Neural cell (in vitro differentiated cells): ENCODE data around the gene RPL18A. TPM values are rescaled to one million over a fixed set of nuclear protein-coding genes. Genes with fewer than 3 reads are reported as not detected.

Source experiments
- H2AFZ ChIP-seq: fragments of 200-600, 300-800 bp; sonication (generic), shearing (Covaris generic); 2 replicates; pipeline ENCODE4 v1.6.0; 2014; ENCODE audit warnings: low read depth, mild to moderate bottlenecking, antibody characterized with exemption, low read length, moderate library complexity
- H3F3A ChIP-seq: fragments of 200-600 bp; shearing (Covaris generic); 2 replicates; pipeline ENCODE4 v1.6.1; 2016; ENCODE audit warnings: mild to moderate bottlenecking, moderate library complexity, mixed read lengths, antibody characterized with exemption, low read length; ENCODE audit not compliant: insufficient read depth, poor library complexity, severe bottlenecking
- H3K27ac ChIP-seq: fragments of 200-600, 300-800 bp; sonication (generic), shearing (Covaris generic); 2 replicates; pipeline ENCODE4 v1.5.1; 2014; ENCODE audit warnings: mild to moderate bottlenecking, low read length, moderate library complexity
- H3K27me3 ChIP-seq: fragments of 300-800, 200-600 bp; sonication (generic), shearing (Covaris generic); 2 replicates; pipeline ENCODE4 v1.6.0; 2014; ENCODE audit warnings: mild to moderate bottlenecking, low read depth, low read length, moderate library complexity; ENCODE audit not compliant: insufficient read depth
- H3K36me3 ChIP-seq: fragments of 300-800, 200-600 bp; sonication (generic), shearing (Covaris generic); 2 replicates; pipeline ENCODE4 v1.5.1; 2014; ENCODE audit warnings: mild to moderate bottlenecking, antibody characterized with exemption, low read length, moderate library complexity; ENCODE audit not compliant: insufficient read depth
- H3K4me2 ChIP-seq: fragments of 300-800, 200-600 bp; sonication (generic), shearing (Covaris generic); 2 replicates; pipeline ENCODE4 v1.6.0; 2014; ENCODE audit warnings: mild to moderate bottlenecking, low read length
- H3K4me3 ChIP-seq: fragments of 300-800, 200-600 bp; sonication (generic), shearing (Covaris generic); 2 replicates; pipeline ENCODE4 v1.5.1; 2014; ENCODE audit warnings: mild to moderate bottlenecking, low read length, moderate library complexity
- H3K79me2 ChIP-seq: fragments of 200-600 bp; shearing (Covaris generic); replicated peaks from 2 replicates; pipeline ENCODE4 v1.6.0; 2014; ENCODE audit warnings: mild to moderate bottlenecking, low read length, moderate library complexity; ENCODE audit not compliant: insufficient read depth
- H3K9ac ChIP-seq: fragments of 300-800, 200-600 bp; sonication (generic), shearing (Covaris generic); 2 replicates; pipeline ENCODE4 v1.6.1; 2016; ENCODE audit warnings: mild to moderate bottlenecking, low read length, mixed read lengths
- H3K9me2 ChIP-seq: fragments of 200-600 bp; shearing (Covaris generic); 2 replicates; pipeline ENCODE4 v1.6.1; 2016; ENCODE audit warnings: mild to moderate bottlenecking, low read length, mixed read lengths; ENCODE audit not compliant: insufficient read depth
- H3K9me3 ChIP-seq: fragments of 200-600, 300-800 bp; sonication (generic), shearing (Covaris generic); 2 replicates; pipeline ENCODE4 v1.6.1; 2016; ENCODE audit warnings: mild to moderate bottlenecking, mixed run types, low read length, moderate library complexity, mixed read lengths
- H4K20me1 ChIP-seq: fragments of 200-600 bp; shearing (Covaris generic); 2 replicates; pipeline ENCODE4 v1.6.1; 2016; ENCODE audit warnings: mild to moderate bottlenecking, mixed run types; ENCODE audit not compliant: insufficient read depth
- EP300 ChIP-seq: fragments of 450-650 bp; conservative IDR thresholded peaks from 2 replicates; pipeline ENCODE4 v1.6.1; 2014; ENCODE audit warnings: antibody characterized with exemption, mild to moderate bottlenecking, moderate library complexity; ENCODE audit not compliant: poor library complexity, severe bottlenecking
- EZH2 ChIP-seq: fragments of 200-600, 300-800 bp; shearing (Covaris generic), sonication (generic); IDR thresholded peaks from 2 replicates; pipeline ENCODE4 v1.6.1; 2014; ENCODE audit warnings: antibody characterized with exemption, low read length, borderline replicate concordance, mild to moderate bottlenecking; ENCODE audit not compliant: insufficient read depth, poor library complexity, severe bottlenecking
- MXI1 ChIP-seq: fragments of 450-650 bp; conservative IDR thresholded peaks from 2 replicates; pipeline ENCODE4 v1.6.1; 2014; ENCODE audit warnings: antibody characterized with exemption, mild to moderate bottlenecking; ENCODE audit not compliant: poor library complexity, severe bottlenecking
- POLR2AphosphoS5 ChIP-seq: IDR thresholded peaks from 2 replicates; pipeline ENCODE4 v1.6.1; 2012
- RAD21 ChIP-seq: fragments of 450-650 bp; conservative IDR thresholded peaks from 2 replicates; pipeline ENCODE4 v1.6.1; 2014; ENCODE audit warnings: antibody characterized with exemption, mild to moderate bottlenecking, moderate library complexity
- SMC3 ChIP-seq: fragments of 450-650 bp; conservative IDR thresholded peaks from 2 replicates; pipeline ENCODE4 v1.6.1; 2014; ENCODE audit warnings: antibody characterized with exemption, mild to moderate bottlenecking, moderate library complexity; ENCODE audit not compliant: poor library complexity
- TAF1 ChIP-seq: IDR thresholded peaks from 2 replicates; pipeline ENCODE4 v1.6.1; 2012; ENCODE audit warnings: low read depth
- polyA plus RNA-seq: library from polyadenylated mRNA; depleted of rRNA; stranded (reverse); fragments of >200 nt; gene quantifications from 2 replicates; pipeline ENCODE4 v1.2.3, GENCODE V29; 2014
- small RNA-seq, 3 experiments: library from RNA; depleted of rRNA; stranded (forward); fragments of <200 nt; gene quantifications; one replicate each; pipeline ENCODE3, GENCODE V24; 2012
- TF ChIP-seq, protein P1 (sequence below): IDR thresholded peaks from 2 replicates; pipeline ENCODE4 v1.6.1; 2012; ENCODE audit warnings: borderline replicate concordance
- TF ChIP-seq, protein P2 (sequence below): fragments of 450-650 bp; IDR thresholded peaks from 2 replicates; pipeline ENCODE4 v1.5.1; 2014; ENCODE audit warnings: antibody characterized with exemption, mild to moderate bottlenecking, moderate library complexity; ENCODE audit not compliant: poor library complexity, severe bottlenecking

The RPL18A gene
- polyA plus RNA-seq, 1 donor from 2014 or later, result 681 TPM

DNA sequence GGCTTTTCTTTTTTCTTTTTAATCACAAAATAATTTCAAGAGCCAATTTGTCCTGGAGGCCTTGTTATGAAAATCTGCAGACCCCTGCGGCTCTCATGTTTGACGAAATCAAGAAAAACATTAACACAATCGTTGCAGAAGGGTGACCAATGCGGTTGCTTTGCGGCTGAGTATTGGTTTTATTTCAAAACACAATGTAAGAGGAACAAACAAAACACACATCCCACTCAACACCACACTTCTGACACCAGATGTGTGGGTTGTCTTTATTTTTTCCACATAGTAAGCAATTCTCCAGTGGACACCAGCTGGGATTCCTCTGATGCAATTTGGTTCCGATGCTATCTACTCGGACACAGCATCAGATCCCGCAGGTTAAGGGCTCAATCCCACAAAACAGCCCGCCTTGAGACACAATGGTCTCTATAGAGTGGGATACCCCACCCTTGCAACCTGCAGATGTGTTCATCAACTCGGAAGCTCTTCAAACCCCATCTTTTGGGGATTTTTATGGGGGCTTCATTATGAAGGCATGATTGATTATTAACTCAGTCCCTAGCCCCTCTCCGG lies 51.2 kb downstream of the RPL18A start:
- no peak overlapping the region for H3K9ac ChIP-seq
- no peaks in the 10 kb centered on the region for H3K36me3 ChIP-seq
- no peaks in the 10 kb centered on the region for H3K9me3 ChIP-seq
- no peaks in the 10 kb centered on the region for H3F3A ChIP-seq
- TF ChIP-seq POLR2AphosphoS5 (no peak), EZH2 (no peak), TAF1 (no peak), RAD21 (no peak), SMC3 (no peak), MXI1 (no peak), EP300 (no peak)
- TF ChIP-seq, protein P1, sequence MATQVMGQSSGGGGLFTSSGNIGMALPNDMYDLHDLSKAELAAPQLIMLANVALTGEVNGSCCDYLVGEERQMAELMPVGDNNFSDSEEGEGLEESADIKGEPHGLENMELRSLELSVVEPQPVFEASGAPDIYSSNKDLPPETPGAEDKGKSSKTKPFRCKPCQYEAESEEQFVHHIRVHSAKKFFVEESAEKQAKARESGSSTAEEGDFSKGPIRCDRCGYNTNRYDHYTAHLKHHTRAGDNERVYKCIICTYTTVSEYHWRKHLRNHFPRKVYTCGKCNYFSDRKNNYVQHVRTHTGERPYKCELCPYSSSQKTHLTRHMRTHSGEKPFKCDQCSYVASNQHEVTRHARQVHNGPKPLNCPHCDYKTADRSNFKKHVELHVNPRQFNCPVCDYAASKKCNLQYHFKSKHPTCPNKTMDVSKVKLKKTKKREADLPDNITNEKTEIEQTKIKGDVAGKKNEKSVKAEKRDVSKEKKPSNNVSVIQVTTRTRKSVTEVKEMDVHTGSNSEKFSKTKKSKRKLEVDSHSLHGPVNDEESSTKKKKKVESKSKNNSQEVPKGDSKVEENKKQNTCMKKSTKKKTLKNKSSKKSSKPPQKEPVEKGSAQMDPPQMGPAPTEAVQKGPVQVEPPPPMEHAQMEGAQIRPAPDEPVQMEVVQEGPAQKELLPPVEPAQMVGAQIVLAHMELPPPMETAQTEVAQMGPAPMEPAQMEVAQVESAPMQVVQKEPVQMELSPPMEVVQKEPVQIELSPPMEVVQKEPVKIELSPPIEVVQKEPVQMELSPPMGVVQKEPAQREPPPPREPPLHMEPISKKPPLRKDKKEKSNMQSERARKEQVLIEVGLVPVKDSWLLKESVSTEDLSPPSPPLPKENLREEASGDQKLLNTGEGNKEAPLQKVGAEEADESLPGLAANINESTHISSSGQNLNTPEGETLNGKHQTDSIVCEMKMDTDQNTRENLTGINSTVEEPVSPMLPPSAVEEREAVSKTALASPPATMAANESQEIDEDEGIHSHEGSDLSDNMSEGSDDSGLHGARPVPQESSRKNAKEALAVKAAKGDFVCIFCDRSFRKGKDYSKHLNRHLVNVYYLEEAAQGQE, result no peak
- TF ChIP-seq, protein P2, sequence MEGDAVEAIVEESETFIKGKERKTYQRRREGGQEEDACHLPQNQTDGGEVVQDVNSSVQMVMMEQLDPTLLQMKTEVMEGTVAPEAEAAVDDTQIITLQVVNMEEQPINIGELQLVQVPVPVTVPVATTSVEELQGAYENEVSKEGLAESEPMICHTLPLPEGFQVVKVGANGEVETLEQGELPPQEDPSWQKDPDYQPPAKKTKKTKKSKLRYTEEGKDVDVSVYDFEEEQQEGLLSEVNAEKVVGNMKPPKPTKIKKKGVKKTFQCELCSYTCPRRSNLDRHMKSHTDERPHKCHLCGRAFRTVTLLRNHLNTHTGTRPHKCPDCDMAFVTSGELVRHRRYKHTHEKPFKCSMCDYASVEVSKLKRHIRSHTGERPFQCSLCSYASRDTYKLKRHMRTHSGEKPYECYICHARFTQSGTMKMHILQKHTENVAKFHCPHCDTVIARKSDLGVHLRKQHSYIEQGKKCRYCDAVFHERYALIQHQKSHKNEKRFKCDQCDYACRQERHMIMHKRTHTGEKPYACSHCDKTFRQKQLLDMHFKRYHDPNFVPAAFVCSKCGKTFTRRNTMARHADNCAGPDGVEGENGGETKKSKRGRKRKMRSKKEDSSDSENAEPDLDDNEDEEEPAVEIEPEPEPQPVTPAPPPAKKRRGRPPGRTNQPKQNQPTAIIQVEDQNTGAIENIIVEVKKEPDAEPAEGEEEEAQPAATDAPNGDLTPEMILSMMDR, result no peak
- H2AFZ ChIP-seq, result no peak overlapping the region
- no peak overlapping the region for H3K4me3 ChIP-seq
- no peaks in the 10 kb centered on the region for H4K20me1 ChIP-seq
- no peak overlapping the region for H3K4me2 ChIP-seq
- no peak overlapping the region for H3K27ac ChIP-seq
- H3K79me2 ChIP-seq, result no peaks in the 10 kb centered on the region
- no peaks in the 10 kb centered on the region for H3K27me3 ChIP-seq
- H3K9me2 ChIP-seq, result no peaks in the 10 kb centered on the region

Small RNA genes lying within 50 kb of the gene (small RNA-seq; reads per million reads assigned to genes)
- 0 reads per million in 3 experiments for gene SNORA68

Other genes starting within 250 kb of the RPL18A start
- gene UNC13A, start 171.6 kb upstream of the RPL18A start, polyA plus RNA-seq, result 7.8 and 7.9 TPM in 2 replicates
- gene MAP1S, start 140.4 kb upstream of the RPL18A start, polyA plus RNA-seq, result 5.8 and 14.0 TPM in 2 replicates
- 31.4 and 39.7 TPM in 2 replicates for gene FCHO1, start 108.4 kb upstream of the RPL18A start, polyA plus RNA-seq
- not detected in 2 replicates for gene B3GNT3, start 64.8 kb upstream of the RPL18A start, polyA plus RNA-seq
- not detected in 2 replicates for gene INSL3, start 38.4 kb upstream of the RPL18A start, polyA plus RNA-seq
- 0.04 and 0.11 TPM in 2 replicates for gene JAK3, start 11.9 kb upstream of the RPL18A start, polyA plus RNA-seq
- gene SLC5A5, start 12.0 kb downstream of the RPL18A start, polyA plus RNA-seq, result not detected in 2 replicates
- 30.4 and 31.0 TPM in 2 replicates for gene CCDC124, start 73.1 kb downstream of the RPL18A start, polyA plus RNA-seq
- gene KCNN1, start 107.2 kb downstream of the RPL18A start, polyA plus RNA-seq, result 9.9 and 13.8 TPM in 2 replicates
- gene ARRDC2, start 148.3 kb downstream of the RPL18A start, polyA plus RNA-seq, result 0.10 and 3.6 TPM in 2 replicates
- gene IL12RB1, start 227.0 kb downstream of the RPL18A start, polyA plus RNA-seq, result not detected in 2 replicates
- 2.3 and 2.4 TPM in 2 replicates for gene MAST3, start 237.9 kb downstream of the RPL18A start, polyA plus RNA-seq